ENCODE results near the gene DAP3.
"Not testable (repeated sequence)": the region's sequence is repeated elsewhere in the genome, so short reads cannot be mapped to it uniquely, and the experiment has no call there.

DAP3 gene

GRCh38 chr1:155687705-155688323 lies 1.1 kb upstream of the DAP3 start:
- not testable (repeated sequence) for DNase-seq

- peak; percentile 89 for DNase-seq
Observed at GRCh38 chr1:155688324-155689080, 389 bp upstream of the DAP3 start, which contains the start of gene YY1AP1. YY1AP1 (minus strand) TSS chr1:155688774; CDS start chr1:155680436, 8,338 bp downstream.

GRCh38 chr1:155691992-155692528 lies 3.2 kb downstream of the DAP3 start:
- DNase-seq, result no peak

- no peak for DNase-seq
Observed at GRCh38 chr1:155694167-155694566, 5.3 kb downstream of the DAP3 start.

- no peak for DNase-seq
Observed at GRCh38 chr1:155695072-155695471, 6.2 kb downstream of the DAP3 start.

GRCh38 chr1:155695608-155696007 lies 6.7 kb downstream of the DAP3 start:
- no peak for DNase-seq

- no peak for DNase-seq
Observed at GRCh38 chr1:155696524-155696923, 7.6 kb downstream of the DAP3 start.

- no peak for DNase-seq
Observed at GRCh38 chr1:155697046-155697445, 8.2 kb downstream of the DAP3 start.

- DNase-seq, result not testable (repeated sequence)
Observed at GRCh38 chr1:155697616-155698015, 8.7 kb downstream of the DAP3 start.

- no peak for DNase-seq
Observed at GRCh38 chr1:155698382-155699038, 9.6 kb downstream of the DAP3 start.

- DNase-seq, result not testable (repeated sequence)
Observed at GRCh38 chr1:155699062-155699461, 10.2 kb downstream of the DAP3 start.

GRCh38 chr1:155701675-155702074 lies 12.8 kb downstream of the DAP3 start:
- not testable (repeated sequence) for DNase-seq

GRCh38 chr1:155703216-155703615 lies 14.3 kb downstream of the DAP3 start:
- no peak for DNase-seq

- DNase-seq, result not testable (repeated sequence)
Observed at GRCh38 chr1:155704414-155704813, 15.5 kb downstream of the DAP3 start.

GRCh38 chr1:155706139-155706538 lies 17.2 kb downstream of the DAP3 start:
- DNase-seq, result no peak

- DNase-seq, result no peak
Observed at GRCh38 chr1:155709391-155709790, 20.5 kb downstream of the DAP3 start.

GRCh38 chr1:155711457-155711856 lies 22.6 kb downstream of the DAP3 start:
- not testable (repeated sequence) for DNase-seq

GRCh38 chr1:155712636-155713035 lies 23.7 kb downstream of the DAP3 start:
- not testable (repeated sequence) for DNase-seq

GRCh38 chr1:155713075-155713474 lies 24.2 kb downstream of the DAP3 start:
- DNase-seq, result no peak

- DNase-seq, result not testable (repeated sequence)
Observed at GRCh38 chr1:155715056-155715455, 26.2 kb downstream of the DAP3 start.

GRCh38 chr1:155715777-155716176 lies 26.9 kb downstream of the DAP3 start:
- DNase-seq, result no peak

GRCh38 chr1:155717041-155717440 lies 28.1 kb downstream of the DAP3 start:
- DNase-seq, result no peak

- DNase-seq, result not testable (repeated sequence)
Observed at GRCh38 chr1:155718524-155719115, 29.7 kb downstream of the DAP3 start.

Measured in stimulated activated CD4-positive, alpha-beta T cell treated with anti-CD3 and anti-CD28 coated beads, Interleukin-12 subunit alpha, Interleukin-12 subunit beta, amount 100 ng/mL, for 4 hours (primary cell).